ENCODE data around the gene LGALS7B.

GRCh38 chr19:38784224-38784623, 4.8 kb upstream of the LGALS7B start:
- TF ChIP-seq POLR2AphosphoS5 (IDR thresholded peaks at IDR 0.05; ENCODE audit: low read depth), result no peak
- TF ChIP-seq, protein P1, sequence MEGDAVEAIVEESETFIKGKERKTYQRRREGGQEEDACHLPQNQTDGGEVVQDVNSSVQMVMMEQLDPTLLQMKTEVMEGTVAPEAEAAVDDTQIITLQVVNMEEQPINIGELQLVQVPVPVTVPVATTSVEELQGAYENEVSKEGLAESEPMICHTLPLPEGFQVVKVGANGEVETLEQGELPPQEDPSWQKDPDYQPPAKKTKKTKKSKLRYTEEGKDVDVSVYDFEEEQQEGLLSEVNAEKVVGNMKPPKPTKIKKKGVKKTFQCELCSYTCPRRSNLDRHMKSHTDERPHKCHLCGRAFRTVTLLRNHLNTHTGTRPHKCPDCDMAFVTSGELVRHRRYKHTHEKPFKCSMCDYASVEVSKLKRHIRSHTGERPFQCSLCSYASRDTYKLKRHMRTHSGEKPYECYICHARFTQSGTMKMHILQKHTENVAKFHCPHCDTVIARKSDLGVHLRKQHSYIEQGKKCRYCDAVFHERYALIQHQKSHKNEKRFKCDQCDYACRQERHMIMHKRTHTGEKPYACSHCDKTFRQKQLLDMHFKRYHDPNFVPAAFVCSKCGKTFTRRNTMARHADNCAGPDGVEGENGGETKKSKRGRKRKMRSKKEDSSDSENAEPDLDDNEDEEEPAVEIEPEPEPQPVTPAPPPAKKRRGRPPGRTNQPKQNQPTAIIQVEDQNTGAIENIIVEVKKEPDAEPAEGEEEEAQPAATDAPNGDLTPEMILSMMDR (conservative IDR thresholded peaks at IDR 0.05; ENCODE audit: low read depth in 2 of 2), result no peak
- TF ChIP-seq EZH2 (IDR thresholded peaks at IDR 0.05; ENCODE audit: low read depth, unreplicated experiment), result no peak
- TF ChIP-seq EZH2phosphoT487 (IDR thresholded peaks at IDR 0.05; ENCODE audit: unreplicated experiment), result no peak
- TF ChIP-seq, protein P2, sequence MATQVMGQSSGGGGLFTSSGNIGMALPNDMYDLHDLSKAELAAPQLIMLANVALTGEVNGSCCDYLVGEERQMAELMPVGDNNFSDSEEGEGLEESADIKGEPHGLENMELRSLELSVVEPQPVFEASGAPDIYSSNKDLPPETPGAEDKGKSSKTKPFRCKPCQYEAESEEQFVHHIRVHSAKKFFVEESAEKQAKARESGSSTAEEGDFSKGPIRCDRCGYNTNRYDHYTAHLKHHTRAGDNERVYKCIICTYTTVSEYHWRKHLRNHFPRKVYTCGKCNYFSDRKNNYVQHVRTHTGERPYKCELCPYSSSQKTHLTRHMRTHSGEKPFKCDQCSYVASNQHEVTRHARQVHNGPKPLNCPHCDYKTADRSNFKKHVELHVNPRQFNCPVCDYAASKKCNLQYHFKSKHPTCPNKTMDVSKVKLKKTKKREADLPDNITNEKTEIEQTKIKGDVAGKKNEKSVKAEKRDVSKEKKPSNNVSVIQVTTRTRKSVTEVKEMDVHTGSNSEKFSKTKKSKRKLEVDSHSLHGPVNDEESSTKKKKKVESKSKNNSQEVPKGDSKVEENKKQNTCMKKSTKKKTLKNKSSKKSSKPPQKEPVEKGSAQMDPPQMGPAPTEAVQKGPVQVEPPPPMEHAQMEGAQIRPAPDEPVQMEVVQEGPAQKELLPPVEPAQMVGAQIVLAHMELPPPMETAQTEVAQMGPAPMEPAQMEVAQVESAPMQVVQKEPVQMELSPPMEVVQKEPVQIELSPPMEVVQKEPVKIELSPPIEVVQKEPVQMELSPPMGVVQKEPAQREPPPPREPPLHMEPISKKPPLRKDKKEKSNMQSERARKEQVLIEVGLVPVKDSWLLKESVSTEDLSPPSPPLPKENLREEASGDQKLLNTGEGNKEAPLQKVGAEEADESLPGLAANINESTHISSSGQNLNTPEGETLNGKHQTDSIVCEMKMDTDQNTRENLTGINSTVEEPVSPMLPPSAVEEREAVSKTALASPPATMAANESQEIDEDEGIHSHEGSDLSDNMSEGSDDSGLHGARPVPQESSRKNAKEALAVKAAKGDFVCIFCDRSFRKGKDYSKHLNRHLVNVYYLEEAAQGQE (IDR thresholded peaks at IDR 0.05; ENCODE audit: unreplicated experiment), result no peak
- TF ChIP-seq CREB1 (CRISPR knock-in tag; IDR thresholded peaks at IDR 0.05; ENCODE audit: low read depth), result no peak
- TF ChIP-seq NANOG (IDR thresholded peaks at IDR 0.05; ENCODE audit: borderline replicate concordance), result no peak
